NCI-H526 treated with DMSO at 0.1 percent for 48 hours (cell line): Measurements from ENCODE around the gene OMA1.

Experiments used
- DNase-seq: peaks from one replicate; lab custom pipeline; 2025; lab: John Stamatoyannopoulos, UW

OMA1 gene

GRCh38 chr1:58431901-58432620, 114.5 kb downstream of the OMA1 start:
- no peak for DNase-seq
